Measurements from ENCODE around the gene SLC25A18. TPM values are rescaled to one million over a fixed set of nuclear protein-coding genes. Genes with fewer than 3 reads are reported as not detected.
"Not testable (repeated sequence)": the region's sequence is repeated elsewhere in the genome, so short reads cannot be mapped to it uniquely, and the experiment has no call there.

SLC25A18 gene
- total RNA-seq, 3 donors from 2014 or later = 6.6 to 18.7 (median 14.7) TPM

- DNase-seq (ENCODE audit: low spot score in 2 of 2) = no peak
- TF ChIP-seq POLR2A (IDR thresholded peaks at IDR 0.05) (no peak), POLR2AphosphoS5 (IDR thresholded peaks at IDR 0.05) (no peak), CTCF (IDR thresholded peaks at IDR 0.05) (no peak)
- Histone ChIP-seq H3K27me3 (no peaks in the 10 kb centered on the region), H3K36me3 (no peaks in the 10 kb centered on the region), H3K9me3 (no peaks in the 10 kb centered on the region), H3K4me1 (no peaks in the 10 kb centered on the region), H3K27ac (no peak overlapping the region), H3K4me3 (no peak overlapping the region)
- intact Hi-C loops (cut with DNase I; ENCODE audit: low total_unique reads) = loop anchor here (5.0 kb wide), 1 partner anchor 467 kb away; the partner anchor contains the start of gene MICAL3
Measured at GRCh38 chr22:17554814-17555213, 8.5 kb upstream of the SLC25A18 start.

- Histone ChIP-seq H3K27ac (no peak overlapping the region), H3K9me3 (no peaks in the 10 kb centered on the region), H3K27me3 (no peaks in the 10 kb centered on the region), H3K4me1 (no peaks in the 10 kb centered on the region), H3K36me3 (no peaks in the 10 kb centered on the region), H3K4me3 (no peak overlapping the region)
- TF ChIP-seq CTCF (IDR thresholded peaks at IDR 0.05) (no peak), POLR2A (IDR thresholded peaks at IDR 0.05) (no peak), POLR2AphosphoS5 (IDR thresholded peaks at IDR 0.05) (no peak)
- intact Hi-C loops (cut with DNase I; ENCODE audit: low total_unique reads) = loop anchor here (5.0 kb wide), 1 partner anchor 463 kb away; the partner anchor contains the start of gene MICAL3
- no peak for DNase-seq (ENCODE audit: low spot score in 2 of 2)
Measured at GRCh38 chr22:17559188-17559587, 4.1 kb upstream of the SLC25A18 start.

- intact Hi-C loops (cut with DNase I; ENCODE audit: low total_unique reads) = no loop called here
- peak overlapping the region; percentile 38 to 81 for H3K27ac ChIP-seq
- H3K4me1 ChIP-seq = no peaks in the 10 kb centered on the region
- H3K27me3 ChIP-seq = no peaks in the 10 kb centered on the region
- peak overlapping the region; percentile 13 to 27 (median 21) for H3K4me3 ChIP-seq
- no peaks in the 10 kb centered on the region for H3K36me3 ChIP-seq
- TF ChIP-seq POLR2A (IDR thresholded peaks at IDR 0.05) (no peak), POLR2AphosphoS5 (IDR thresholded peaks at IDR 0.05) (peak in 2 of 3 donors; percentile 29 to 47)
- no peak for DNase-seq (ENCODE audit: low spot score in 2 of 2)
- H3K9me3 ChIP-seq = no peaks in the 10 kb centered on the region
Measured at GRCh38 chr22:17563936-17564391, 666 bp downstream of the SLC25A18 start.

- H3K4me1 ChIP-seq; H3K36me3 ChIP-seq; H3K27me3 ChIP-seq; DNase-seq (ENCODE audit: low spot score in 2 of 2); intact Hi-C loops (cut with DNase I; ENCODE audit: low total_unique reads); H3K4me3 ChIP-seq; H3K9me3 ChIP-seq: not testable (repeated sequence)
- H3K27ac ChIP-seq = peak overlapping the region in 1 of 2 donors; percentile 25
Measured at GRCh38 chr22:17566016-17566687, 2.9 kb downstream of the SLC25A18 start.

GRCh38 chr22:17566776-17567175 is 3.5 kb downstream of the SLC25A18 start:
- no peaks in the 10 kb centered on the region for H3K4me1 ChIP-seq
- DNase-seq (ENCODE audit: low spot score in 2 of 2) = no peak
- intact Hi-C loops (cut with DNase I; ENCODE audit: low total_unique reads) = no loop called here
- H3K27me3 ChIP-seq = no peaks in the 10 kb centered on the region
- H3K9me3 ChIP-seq = no peaks in the 10 kb centered on the region
- H3K4me3 ChIP-seq = no peak overlapping the region
- peak overlapping the region in 1 of 2 donors; percentile 20 for H3K27ac ChIP-seq
- no peaks in the 10 kb centered on the region for H3K36me3 ChIP-seq
- TF ChIP-seq POLR2A (IDR thresholded peaks at IDR 0.05) (no peak), CTCF (IDR thresholded peaks at IDR 0.05) (no peak), POLR2AphosphoS5 (IDR thresholded peaks at IDR 0.05) (no peak)

- H3K36me3 ChIP-seq = no peaks in the 10 kb centered on the region
- H3K27me3 ChIP-seq = no peaks in the 10 kb centered on the region
- H3K27ac ChIP-seq = peak overlapping the region; percentile 83 to 93
- intact Hi-C loops (cut with DNase I; ENCODE audit: low total_unique reads) = no loop called here
- peak in 1 of 2 donors; percentile 37 for DNase-seq (ENCODE audit: low spot score in 2 of 2)
- H3K9me3 ChIP-seq = no peaks in the 10 kb centered on the region
- peak in 1 of 3 donors; percentile 8 for TF ChIP-seq POLR2AphosphoS5 (IDR thresholded peaks at IDR 0.05)
- no peak for TF ChIP-seq CTCF (IDR thresholded peaks at IDR 0.05)
- H3K4me3 ChIP-seq = peak overlapping the region; percentile 17 to 65 (median 43)
- no peaks in the 10 kb centered on the region for H3K4me1 ChIP-seq
Measured at GRCh38 chr22:17569971-17570511, 6.7 kb downstream of the SLC25A18 start.
